Islet of Langerhans (tissue), 1 donor: ENCODE measurements around the gene RHOT2.

Experiments used
- FAIRE-seq: peaks from one replicate; lab custom pipeline; 2011; peaks lifted over from hg19 to GRCh38; lab: Jason Lieb, UNC

The RHOT2 gene

DNA sequence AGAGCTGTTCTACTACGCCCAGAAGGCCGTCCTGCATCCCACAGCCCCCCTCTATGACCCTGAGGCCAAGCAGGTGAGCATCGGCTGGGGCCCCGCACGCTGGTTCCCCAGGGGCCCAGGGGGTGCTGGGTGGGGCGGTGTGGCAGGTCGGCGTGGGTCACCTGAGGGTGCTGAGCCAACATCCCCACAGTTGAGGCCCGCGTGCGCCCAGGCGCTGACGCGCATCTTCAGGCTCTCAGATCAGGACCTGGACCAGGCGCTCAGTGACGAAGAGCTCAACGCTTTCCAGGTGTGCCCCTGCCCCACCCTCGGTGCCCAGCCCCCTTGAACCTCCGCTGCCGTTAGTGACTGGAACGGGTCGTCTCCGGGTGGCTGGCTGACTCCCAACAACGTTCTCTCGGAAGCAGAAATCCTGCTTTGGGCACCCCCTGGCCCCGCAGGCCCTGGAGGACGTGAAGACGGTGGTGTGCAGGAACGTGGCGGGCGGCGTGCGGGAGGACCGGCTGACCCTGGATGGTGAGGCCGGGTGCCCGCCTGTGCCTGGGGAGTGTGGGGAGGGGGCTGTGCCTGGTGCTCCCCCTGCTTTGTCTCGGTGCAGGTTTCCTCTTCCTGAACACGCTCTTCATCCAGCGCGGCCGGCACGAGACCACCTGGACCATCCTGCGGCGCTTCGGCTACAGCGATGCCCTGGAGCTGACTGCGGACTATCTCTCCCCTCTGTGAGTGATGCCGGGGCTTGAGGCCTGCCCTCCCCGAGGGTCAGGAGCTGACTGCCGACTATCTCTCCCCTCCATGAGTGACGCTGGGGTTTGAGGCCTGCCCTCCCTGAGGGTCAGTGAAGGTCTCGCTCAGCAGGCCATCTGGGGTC, 2.8 kb downstream of the RHOT2 start:
- no peak for FAIRE-seq

- FAIRE-seq = no peak
Observed at GRCh38 chr16:671353-672131, 3.6 kb downstream of the RHOT2 start.

- no peak for FAIRE-seq
Observed at GRCh38 chr16:672371-672770, 4.4 kb downstream of the RHOT2 start.

DNA sequence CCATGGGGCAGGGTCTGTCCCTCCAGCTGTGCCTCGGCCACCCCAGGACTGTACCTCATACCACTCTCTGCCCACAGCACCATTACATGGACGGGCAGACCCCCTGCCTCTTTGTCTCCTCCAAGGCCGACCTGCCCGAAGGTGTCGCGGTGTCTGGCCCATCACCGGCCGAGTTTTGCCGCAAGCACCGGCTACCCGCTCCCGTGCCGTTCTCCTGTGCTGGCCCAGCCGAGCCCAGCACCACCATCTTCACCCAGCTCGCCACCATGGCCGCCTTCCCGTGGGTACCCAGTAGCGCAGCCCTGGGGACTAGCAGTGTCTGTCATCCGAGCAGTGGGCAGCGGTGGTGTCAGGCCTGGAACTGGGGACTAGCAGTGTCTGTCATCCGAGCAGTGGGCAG, 4.9 kb downstream of the RHOT2 start:
- FAIRE-seq = no peak

DNA sequence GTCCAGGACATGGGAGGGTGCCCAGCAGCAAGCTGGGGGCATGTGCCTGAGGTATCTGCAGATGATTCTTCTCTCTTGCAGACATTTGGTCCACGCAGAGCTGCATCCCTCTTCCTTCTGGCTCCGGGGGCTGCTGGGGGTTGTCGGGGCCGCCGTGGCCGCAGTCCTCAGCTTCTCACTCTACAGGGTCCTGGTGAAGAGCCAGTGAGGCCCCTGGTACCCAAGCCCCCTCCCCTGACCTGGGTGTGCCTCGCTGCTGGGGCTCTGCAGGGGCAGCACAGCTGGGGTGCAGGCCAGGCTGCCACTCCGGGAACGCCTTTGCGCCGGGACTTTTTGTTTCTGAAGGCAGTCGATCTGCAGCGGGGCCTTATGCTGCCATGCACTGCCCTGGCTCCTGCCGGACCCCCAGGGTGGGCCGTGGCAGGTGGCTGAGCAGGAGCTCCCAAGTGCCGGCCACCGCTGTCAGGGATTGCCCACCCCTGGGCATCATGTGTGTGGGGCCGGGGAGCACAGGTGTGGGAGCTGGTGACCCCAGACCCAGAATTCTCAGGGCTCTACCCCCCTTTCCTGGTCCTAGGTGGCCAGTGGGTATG, 5.6 kb downstream of the RHOT2 start:
- no peak for FAIRE-seq

DNA sequence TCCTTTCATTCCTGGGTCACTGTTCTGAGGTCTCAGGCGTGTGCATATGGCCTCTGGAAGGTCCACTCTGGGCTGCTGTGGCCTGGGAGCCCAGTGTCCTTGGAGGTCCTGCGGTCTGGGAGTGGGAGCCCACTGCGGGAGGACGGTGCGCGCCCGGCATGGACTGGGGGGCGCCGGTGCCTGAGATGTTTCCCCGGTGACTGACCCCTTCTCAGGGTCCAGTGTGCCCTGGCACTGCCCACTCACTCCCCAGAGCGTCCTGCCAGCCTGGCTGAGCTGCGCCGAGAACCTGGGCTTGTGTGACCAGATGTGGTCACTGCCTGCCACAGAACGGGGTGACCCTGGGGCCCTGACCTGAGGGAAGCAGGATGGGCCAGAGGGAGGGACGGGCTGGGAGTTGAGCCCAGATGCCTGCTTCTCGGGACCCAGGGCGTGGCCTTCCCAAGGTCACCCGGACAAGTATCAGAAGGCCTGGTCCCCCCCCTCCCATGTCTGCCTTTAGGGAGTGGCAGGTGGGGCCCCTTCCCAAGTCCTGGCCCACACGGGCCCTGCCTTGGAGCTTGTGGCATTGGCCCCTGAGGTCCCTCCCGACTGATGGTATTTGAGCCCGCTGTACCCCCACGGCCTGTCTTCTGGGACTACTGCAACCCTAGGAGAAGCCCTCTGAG, 6.4 kb downstream of the RHOT2 start:
- no peak for FAIRE-seq

- FAIRE-seq = no peak
Observed at GRCh38 chr16:674968-675883, 7.3 kb downstream of the RHOT2 start, which contains the start of gene RHBDL1. TSS of gene RHBDL1 (plus strand) at chr16:675671. CDS start at chr16:675791, 120 bp downstream.

DNA sequence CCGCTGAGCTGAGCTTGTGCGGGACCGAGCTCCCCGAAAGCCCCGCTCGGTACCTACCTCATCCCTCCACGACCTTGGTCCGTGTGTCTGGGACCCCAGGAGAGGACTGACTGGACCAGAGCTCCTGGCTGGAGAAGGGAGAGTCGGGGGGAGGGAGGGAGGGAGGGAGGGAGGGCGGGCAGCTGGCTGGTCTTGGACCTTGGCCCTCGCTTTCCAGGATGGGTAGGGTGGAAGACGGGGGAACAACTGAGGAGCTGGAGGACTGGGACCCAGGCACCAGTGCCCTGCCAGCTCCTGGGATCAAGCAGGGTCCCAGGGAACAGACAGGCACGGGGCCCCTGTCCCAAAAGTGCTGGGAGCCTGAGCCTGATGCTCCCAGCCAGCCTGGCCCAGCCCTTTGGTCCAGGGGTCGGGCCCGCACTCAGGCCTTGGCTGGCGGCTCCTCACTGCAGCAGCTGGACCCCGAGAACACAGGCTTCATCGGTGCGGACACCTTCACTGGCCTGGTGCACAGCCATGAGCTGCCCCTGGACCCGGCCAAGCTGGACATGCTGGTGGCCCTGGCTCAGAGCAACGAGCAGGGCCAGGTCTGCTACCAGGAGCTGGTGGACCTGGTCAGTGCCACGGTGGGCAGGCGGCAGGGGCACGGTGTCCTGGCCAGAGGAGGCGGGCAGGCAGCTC, 8.1 kb downstream of the RHOT2 start:
- no peak for FAIRE-seq

DNA sequence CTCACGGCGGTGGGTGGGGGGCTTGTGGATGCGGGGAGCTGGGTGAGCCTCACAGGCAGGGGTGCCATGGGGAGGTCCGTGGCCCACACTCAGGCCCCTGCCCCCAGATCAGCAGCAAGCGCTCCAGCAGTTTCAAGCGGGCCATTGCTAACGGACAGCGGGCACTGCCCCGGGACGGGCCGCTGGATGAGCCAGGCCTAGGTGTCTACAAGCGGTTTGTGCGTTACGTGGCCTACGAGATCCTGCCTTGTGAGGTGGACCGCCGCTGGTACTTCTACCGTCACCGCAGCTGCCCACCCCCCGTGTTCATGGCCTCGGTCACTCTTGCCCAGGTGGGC, 8.6 kb downstream of the RHOT2 start:
- FAIRE-seq = no peak

DNA sequence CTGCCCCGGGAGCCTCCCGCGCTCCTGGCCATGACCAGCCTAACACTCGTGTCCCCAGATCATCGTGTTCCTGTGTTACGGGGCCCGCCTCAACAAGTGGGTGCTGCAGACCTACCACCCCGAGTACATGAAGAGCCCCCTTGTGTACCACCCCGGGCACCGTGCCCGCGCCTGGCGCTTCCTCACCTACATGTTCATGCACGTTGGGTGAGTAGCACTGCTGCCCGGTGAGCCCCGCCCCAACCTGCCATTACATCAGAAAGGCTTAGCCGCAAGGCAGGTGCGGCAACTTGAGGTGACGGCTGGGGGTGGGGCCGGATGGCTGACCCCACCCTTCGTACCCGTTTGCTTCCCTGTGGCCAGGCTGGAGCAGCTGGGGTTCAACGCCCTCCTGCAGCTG, 9.0 kb downstream of the RHOT2 start:
- no peak for FAIRE-seq

- no peak for FAIRE-seq
Observed at GRCh38 chr16:677316-678190, 9.6 kb downstream of the RHOT2 start.

- no peak for FAIRE-seq
Observed at GRCh38 chr16:678209-678857, 10.4 kb downstream of the RHOT2 start.

DNA sequence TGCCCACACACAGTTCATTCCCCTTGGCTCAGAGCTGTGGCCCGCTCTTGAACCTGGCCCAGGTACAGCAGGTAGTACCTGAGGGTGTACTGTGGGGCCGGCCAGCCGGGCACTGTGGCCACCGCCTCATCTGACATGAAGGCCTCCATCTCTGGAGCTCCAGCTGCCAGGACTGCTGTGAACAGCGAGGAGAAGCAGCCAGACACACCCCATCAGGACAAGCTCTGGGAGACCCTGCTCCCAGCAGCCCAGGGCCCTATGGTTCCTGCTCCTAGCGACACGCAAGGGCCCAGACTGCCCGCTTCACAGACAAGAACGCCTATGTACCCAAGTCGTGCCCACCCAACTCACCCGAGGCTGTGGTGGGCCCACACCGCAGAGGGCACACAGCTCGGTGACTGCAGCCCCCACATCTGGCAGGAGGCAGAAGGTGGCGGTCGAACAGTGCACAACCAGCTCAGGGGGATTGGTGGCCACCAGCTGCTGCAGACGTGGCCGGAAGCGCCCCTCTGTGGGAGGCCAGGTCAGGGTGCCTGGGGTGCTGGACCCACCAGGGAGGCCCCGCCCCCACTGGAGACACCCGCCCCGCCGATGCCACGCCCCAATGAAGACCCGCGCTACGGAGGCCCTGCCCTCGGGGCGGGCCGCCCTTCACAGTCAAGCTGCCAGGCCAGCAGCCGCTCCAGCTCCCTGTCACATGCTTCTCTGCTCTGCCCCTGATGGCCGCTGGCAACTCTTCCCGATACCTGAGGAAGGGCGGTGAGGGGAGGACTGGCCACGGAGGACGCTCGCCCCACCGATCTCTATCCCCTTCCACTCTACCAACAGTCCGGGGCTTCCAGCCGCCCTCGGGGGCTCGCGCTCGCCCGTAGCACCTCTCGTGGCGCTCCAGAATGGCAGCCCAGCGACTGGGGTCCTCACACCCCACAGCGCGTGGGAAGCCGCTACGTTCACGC, 11.2 kb downstream of the RHOT2 start:
- FAIRE-seq = no peak

- FAIRE-seq = no peak
Observed at GRCh38 chr16:679814-680624, 12.1 kb downstream of the RHOT2 start, which contains the start of gene STUB1. TSS of gene STUB1 (plus strand) at chr16:680410. CDS start at chr16:680526, 116 bp downstream.

DNA sequence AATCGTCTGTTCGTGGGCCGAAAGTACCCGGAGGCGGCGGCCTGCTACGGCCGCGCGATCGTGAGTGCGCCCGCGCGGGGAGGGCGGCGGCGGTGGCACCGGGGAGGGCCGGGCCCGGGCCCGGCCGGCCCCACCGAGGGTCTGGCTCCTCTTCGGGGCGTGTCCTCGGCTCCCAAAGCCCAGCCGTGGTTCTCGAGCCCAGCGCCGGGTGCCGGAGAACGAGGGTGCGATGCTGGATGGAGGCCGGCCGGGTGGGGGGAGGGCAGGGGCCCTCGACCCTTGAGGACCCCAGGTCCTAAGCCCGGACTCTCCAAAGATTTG, 12.7 kb downstream of the RHOT2 start:
- FAIRE-seq = no peak

DNA sequence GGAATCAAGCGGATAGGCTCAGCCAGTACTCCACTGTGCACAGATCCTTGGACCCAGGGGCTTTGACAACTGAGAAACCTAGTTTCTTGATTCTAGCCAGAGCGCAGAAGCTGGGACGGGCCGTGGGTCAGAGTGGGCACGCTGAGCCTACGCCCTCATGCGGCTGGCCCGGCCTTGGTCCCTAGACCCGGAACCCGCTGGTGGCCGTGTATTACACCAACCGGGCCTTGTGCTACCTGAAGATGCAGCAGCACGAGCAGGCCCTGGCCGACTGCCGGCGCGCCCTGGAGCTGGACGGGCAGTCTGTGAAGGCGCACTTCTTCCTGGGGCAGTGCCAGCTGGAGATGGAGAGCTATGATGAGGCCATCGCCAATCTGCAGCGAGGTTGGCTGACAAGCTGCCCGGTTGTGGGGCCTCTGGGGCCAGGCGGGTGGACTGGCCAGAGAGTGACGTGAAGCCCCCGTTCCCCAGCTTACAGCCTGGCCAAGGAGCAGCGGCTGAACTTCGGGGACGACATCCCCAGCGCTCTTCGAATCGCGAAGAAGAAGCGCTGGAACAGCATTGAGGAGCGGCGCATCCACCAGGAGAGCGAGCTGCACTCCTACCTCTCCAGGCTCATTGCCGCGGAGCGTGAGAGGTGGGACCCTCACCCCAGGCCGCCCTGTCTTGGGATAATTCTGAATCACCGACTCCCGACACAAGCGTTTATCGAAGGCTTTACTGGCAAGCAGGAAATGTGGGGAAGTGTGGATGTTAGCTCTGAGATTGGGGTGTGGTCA, 13.2 kb downstream of the RHOT2 start:
- FAIRE-seq = no peak
